Thyroid gland (tissue), 4 donors: Measurements from ENCODE around the gene TMEM161A. TPM values are rescaled to one million over a fixed set of nuclear protein-coding genes. Genes with fewer than 3 reads are reported as not detected.
"Not testable (repeated sequence)": the region's sequence is repeated elsewhere in the genome, so short reads cannot be mapped to it uniquely, and the experiment has no call there.

Experiments
- DNase-seq, 2 donors: peaks; one replicate each; pipeline ENCODE4 v3.0.0-alpha.2; 2019
- H3K27ac ChIP-seq, 3 donors: fragments of 200-600 bp; sonication (generic); 1 replicate in 2 of 3; 2 replicates in 1 of 3; pipeline ENCODE4 v1.5.1; 2016 to 2019; ENCODE audit warnings: mild to moderate bottlenecking in 1 of 3, moderate library complexity in 1 of 3
- H3K27me3 ChIP-seq: fragments of 200-600 bp; sonication (generic); one replicate; pipeline ENCODE4 v1.5.1; 2019
- H3K36me3 ChIP-seq, 2 donors: fragments of 200-600 bp; sonication (generic); one replicate each; pipeline ENCODE4 v1.5.1; 2016 to 2019
- H3K4me1 ChIP-seq, 2 donors: fragments of 200-600 bp; sonication (generic); one replicate each; pipeline ENCODE4 v1.5.1; 2017 to 2019
- H3K4me3 ChIP-seq, 3 donors: fragments of 200-600 bp; sonication (generic); replicated peaks in 1 of 3; 1 replicate in 2 of 3; 2 replicates in 1 of 3; pipeline ENCODE4 v1.5.1; 2016; ENCODE audit warnings: mild to moderate bottlenecking in 1 of 3
- H3K9me3 ChIP-seq: fragments of 200-600 bp; sonication (generic); one replicate; pipeline ENCODE4 v1.5.1; 2017
- POLR2A ChIP-seq, 2 donors: fragments of 450-650 bp; IDR thresholded peaks; one replicate each; pipeline ENCODE4 v1.6.1; 2017; ENCODE audit warnings: antibody characterized with exemption in 2 of 2, mild to moderate bottlenecking in 2 of 2, moderate library complexity in 1 of 2
- WGBS, 2 donors: methylation state at CpG; one replicate each; pipeline ENCODE4 v1.1.5; 2017; 5-methylcytosine and 5-hydroxymethylcytosine counted together
- intact Hi-C: fragments of 100-400 bp; cut with DNase I; formaldehyde crosslinking; loops from one replicate; pipeline ENCODE4 v1.15.1; 2023
- total RNA-seq, 4 donors: library from RNA; depleted of rRNA; stranded (reverse); fragments of >200 nt; gene quantifications; one replicate each; pipeline ENCODE4 v1.2.3, GENCODE V29; 2016
- TF ChIP-seq, protein P1 (sequence below), 6 experiments: fragments of 200-600 bp in 3 of 6; fragments of 450-650 bp in 3 of 6; sonication (generic) in 3 of 6; IDR thresholded peaks; one replicate each; pipeline ENCODE4 v1.5.1; 2016 to 2019; ENCODE audit warnings: antibody characterized with exemption in 6 of 6, mild to moderate bottlenecking in 2 of 6, inconsistent platforms in 1 of 6, moderate library complexity in 1 of 6

The TMEM161A gene
- total RNA-seq, 4 donors from 2014 or later: 29.6 to 37.8 (median 33.1) TPM

DNA sequence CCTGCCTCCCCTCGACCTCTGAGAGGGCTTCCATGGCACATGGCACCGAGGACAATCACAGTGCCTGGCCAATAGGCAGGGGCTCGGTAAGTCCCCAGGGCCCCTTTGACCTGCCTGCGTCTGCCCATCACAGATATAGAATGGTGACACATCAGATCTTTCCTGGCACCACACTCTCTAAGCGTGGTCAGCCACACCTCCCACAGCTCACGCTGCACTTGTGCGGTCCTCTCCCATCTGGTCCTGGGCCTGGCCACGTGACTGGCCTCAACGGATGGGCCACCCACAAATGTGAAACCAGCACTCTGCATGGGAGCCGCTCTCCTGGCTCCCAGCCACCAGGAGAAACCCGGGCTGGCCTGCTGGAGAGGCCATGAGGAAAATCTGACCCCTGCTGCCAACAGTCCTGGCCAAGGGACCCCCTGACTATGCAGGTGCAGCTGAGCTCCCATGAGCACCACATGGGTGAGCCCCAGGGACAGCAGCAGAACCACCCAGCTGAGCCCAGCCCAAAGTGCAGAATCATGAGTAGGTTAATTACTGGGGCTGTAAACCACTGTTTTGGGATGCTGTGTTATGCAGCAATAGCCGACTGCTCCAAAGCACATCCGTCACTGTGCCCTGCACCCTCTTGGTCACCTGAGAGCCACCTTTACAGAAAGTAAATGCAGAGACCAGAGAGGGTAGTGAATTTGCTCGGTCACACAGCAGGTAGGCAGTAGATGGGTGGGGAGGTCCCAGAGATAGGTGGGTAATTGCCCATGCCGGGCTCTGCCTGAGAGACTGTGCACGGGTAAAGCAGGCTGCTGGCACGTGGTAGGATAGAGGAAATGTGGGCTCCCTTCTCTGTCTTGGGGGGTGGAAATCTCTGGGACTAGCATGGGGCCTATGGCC, 41.5 kb upstream of the TMEM161A start:
- no peak overlapping the region for H3K4me3 ChIP-seq
- DNase-seq: no peak
- H3K4me1 ChIP-seq: no peaks in the 10 kb centered on the region
- 94 to 97% methylated on average over 13 to 17 of the region's 17 CpGs for WGBS, 2 donors
- peaks cover 16 to 17% of the 10 kb centered on the region in 2 donors for H3K36me3 ChIP-seq
- H3K27me3 ChIP-seq: no peaks in the 10 kb centered on the region
- H3K27ac ChIP-seq: no peak overlapping the region
- no peaks in the 10 kb centered on the region for H3K9me3 ChIP-seq
- TF ChIP-seq POLR2A (IDR thresholded peaks at IDR 0.05): no peak
- TF ChIP-seq, protein P1, sequence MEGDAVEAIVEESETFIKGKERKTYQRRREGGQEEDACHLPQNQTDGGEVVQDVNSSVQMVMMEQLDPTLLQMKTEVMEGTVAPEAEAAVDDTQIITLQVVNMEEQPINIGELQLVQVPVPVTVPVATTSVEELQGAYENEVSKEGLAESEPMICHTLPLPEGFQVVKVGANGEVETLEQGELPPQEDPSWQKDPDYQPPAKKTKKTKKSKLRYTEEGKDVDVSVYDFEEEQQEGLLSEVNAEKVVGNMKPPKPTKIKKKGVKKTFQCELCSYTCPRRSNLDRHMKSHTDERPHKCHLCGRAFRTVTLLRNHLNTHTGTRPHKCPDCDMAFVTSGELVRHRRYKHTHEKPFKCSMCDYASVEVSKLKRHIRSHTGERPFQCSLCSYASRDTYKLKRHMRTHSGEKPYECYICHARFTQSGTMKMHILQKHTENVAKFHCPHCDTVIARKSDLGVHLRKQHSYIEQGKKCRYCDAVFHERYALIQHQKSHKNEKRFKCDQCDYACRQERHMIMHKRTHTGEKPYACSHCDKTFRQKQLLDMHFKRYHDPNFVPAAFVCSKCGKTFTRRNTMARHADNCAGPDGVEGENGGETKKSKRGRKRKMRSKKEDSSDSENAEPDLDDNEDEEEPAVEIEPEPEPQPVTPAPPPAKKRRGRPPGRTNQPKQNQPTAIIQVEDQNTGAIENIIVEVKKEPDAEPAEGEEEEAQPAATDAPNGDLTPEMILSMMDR (IDR thresholded peaks at IDR 0.05): no peak
- intact Hi-C loops: no loop called here

DNA sequence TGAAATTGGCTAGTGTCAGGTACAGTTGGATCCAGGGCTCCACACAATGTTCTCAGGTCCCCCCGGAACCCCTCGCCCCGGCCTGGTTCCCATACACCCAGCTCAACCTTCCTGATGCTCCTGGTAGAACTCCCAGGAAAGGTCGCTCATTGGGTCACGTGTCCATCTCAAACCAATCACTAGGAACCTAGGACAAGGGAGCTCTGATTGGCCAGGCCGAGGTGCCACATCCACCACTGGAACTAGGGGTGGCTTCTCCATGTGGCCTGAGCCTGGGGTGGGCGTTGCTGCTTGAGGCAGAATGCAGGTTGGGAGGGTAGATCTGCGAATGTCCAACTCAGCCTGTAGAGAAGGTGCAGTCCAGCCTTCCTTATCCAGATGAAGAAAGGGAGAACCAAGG, 38.7 kb upstream of the TMEM161A start:
- WGBS, 2 donors: 93 to 94% methylated on average over 8 of the region's 8 CpGs
- no peak overlapping the region for H3K27ac ChIP-seq
- TF ChIP-seq, protein P1 (IDR thresholded peaks at IDR 0.05): no peak
- no peak for TF ChIP-seq POLR2A (IDR thresholded peaks at IDR 0.05)
- no peak overlapping the region for H3K4me3 ChIP-seq
- no peaks in the 10 kb centered on the region for H3K27me3 ChIP-seq
- no peaks in the 10 kb centered on the region for H3K4me1 ChIP-seq
- peaks cover 8 to 13% of the 10 kb centered on the region in 2 donors for H3K36me3 ChIP-seq
- no peak for DNase-seq
- intact Hi-C loops: no loop called here
- H3K9me3 ChIP-seq: no peaks in the 10 kb centered on the region

GRCh38 chr19:19173243-19173642, 35.0 kb upstream of the TMEM161A start:
- H3K4me1 ChIP-seq, H3K9me3 ChIP-seq, H3K27me3 ChIP-seq, H3K36me3 ChIP-seq, H3K27ac ChIP-seq, DNase-seq, intact Hi-C loops, H3K4me3 ChIP-seq: not testable (repeated sequence)
- 90% methylated on average over 5 of the region's 5 CpGs for WGBS, 2 donors

DNA sequence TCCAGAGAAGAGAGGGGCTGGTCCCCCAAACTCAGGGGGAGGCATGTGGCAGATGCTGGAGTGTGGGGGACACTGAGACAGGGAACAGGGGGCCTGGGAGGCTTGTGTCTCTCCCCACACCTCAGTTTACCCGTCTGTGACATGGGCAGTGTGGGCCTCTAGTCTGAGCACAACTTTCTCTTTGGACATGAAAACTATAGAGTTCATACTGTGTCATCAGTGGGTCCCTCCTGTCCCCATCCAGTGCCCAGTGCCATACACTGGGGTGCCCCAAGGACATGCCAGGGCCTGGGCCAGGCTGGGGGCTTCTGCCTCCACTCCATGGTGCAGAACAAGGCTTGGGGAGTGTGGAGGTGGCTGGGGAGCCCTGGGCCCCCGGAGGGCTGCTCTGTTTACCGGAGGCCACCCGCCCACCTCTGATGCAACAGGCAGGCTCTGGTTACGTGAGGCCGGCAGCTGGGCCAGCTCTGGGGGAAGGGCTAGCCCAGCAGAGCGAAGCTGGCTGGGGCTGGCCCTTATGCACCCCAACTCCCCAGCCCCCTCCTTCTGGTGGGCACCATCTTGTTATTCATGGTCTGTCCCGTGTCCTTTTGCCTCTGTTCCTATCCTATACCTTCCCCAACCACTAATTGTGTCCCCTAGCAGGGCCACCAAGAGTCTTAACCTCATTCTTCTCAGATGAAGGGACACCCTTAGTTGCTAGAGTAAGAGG, 33.7 kb upstream of the TMEM161A start:
- no peak for DNase-seq
- no peaks in the 10 kb centered on the region for H3K36me3 ChIP-seq
- H3K27me3 ChIP-seq: no peaks in the 10 kb centered on the region
- H3K4me1 ChIP-seq: peaks cover 4 to 10% of the 10 kb centered on the region in 2 donors
- no peak overlapping the region for H3K27ac ChIP-seq
- intact Hi-C loops: no loop called here
- H3K4me3 ChIP-seq: no peak overlapping the region
- WGBS, 2 donors: 85 to 87% methylated on average over 6 to 8 of the region's 8 CpGs
- no peaks in the 10 kb centered on the region for H3K9me3 ChIP-seq
- TF ChIP-seq, protein P1 (IDR thresholded peaks at IDR 0.05): no peak
- TF ChIP-seq POLR2A (IDR thresholded peaks at IDR 0.05): no peak

- TF ChIP-seq, protein P1 (IDR thresholded peaks at IDR 0.05): no peak
- TF ChIP-seq POLR2A (IDR thresholded peaks at IDR 0.05): no peak
- intact Hi-C loops: no loop called here
These were observed 32.8 kb upstream of the TMEM161A start for GRCh38 chr19:19170873-19171672.

More at GRCh38 chr19:19170873-19171672, 32.8 kb upstream of the TMEM161A start:
- 86 to 89% methylated on average over 6 of the region's 6 CpGs for WGBS, 2 donors
- DNase-seq: no peak
- H3K27ac ChIP-seq: no peak overlapping the region
- no peaks in the 10 kb centered on the region for H3K27me3 ChIP-seq
- no peak overlapping the region for H3K4me3 ChIP-seq
- no peaks in the 10 kb centered on the region for H3K36me3 ChIP-seq
- H3K4me1 ChIP-seq: peaks cover 4 to 10% of the 10 kb centered on the region in 2 donors
- no peaks in the 10 kb centered on the region for H3K9me3 ChIP-seq
